GM23248 (cell line): ENCODE data around the gene AGTRAP. TPM values are rescaled to one million over a fixed set of nuclear protein-coding genes. Genes with fewer than 3 reads are reported as not detected.

Experiments used
- DNase-seq: peaks from one replicate; pipeline ENCODE4 v3.0.0-alpha.2; 2015
- H2AFZ ChIP-seq: fragments of 200-600 bp; sonication (generic); 2 replicates; pipeline ENCODE4 v1.6.1; 2016; ENCODE audit warnings: antibody characterized with exemption
- H3F3A ChIP-seq: fragments of 200-600 bp; sonication (generic); 2 replicates; pipeline ENCODE4 v1.6.1; 2016; ENCODE audit warnings: mild to moderate bottlenecking, antibody characterized with exemption, mixed run types; ENCODE audit not compliant: insufficient read depth
- H3K27ac ChIP-seq: fragments of 200-600 bp; sonication (generic); 2 replicates; pipeline ENCODE4 v1.5.1; 2016; ENCODE audit warnings: mild to moderate bottlenecking
- H3K27me3 ChIP-seq: fragments of 200-600 bp; sonication (generic); replicated peaks from 2 replicates; pipeline ENCODE4 v1.6.1; 2016; ENCODE audit warnings: mild to moderate bottlenecking; ENCODE audit not compliant: insufficient read depth
- H3K36me3 ChIP-seq: fragments of 200-600 bp; sonication (generic); 2 replicates; pipeline ENCODE4 v1.6.1; 2016; ENCODE audit warnings: low read depth, mild to moderate bottlenecking
- H3K4me1 ChIP-seq: fragments of 200-600 bp; sonication (generic); 2 replicates; pipeline ENCODE4 v1.6.1; 2016; ENCODE audit warnings: mild to moderate bottlenecking; ENCODE audit not compliant: insufficient read depth
- H3K4me2 ChIP-seq: fragments of 200-600 bp; sonication (generic); one replicate; pipeline ENCODE4 v1.6.1; 2016; ENCODE audit warnings: mild to moderate bottlenecking; ENCODE audit not compliant: unreplicated experiment
- H3K4me3 ChIP-seq: fragments of 200-600 bp; sonication (generic); 2 replicates; pipeline ENCODE4 v1.5.1; 2016; ENCODE audit warnings: mild to moderate bottlenecking
- H3K79me2 ChIP-seq: fragments of 200-600 bp; sonication (generic); 2 replicates; pipeline ENCODE4 v1.6.1; 2016; ENCODE audit warnings: mild to moderate bottlenecking; ENCODE audit not compliant: insufficient read depth
- H3K9ac ChIP-seq: fragments of 200-600 bp; sonication (generic); 2 replicates; pipeline ENCODE4 v1.6.1; 2016; ENCODE audit warnings: mild to moderate bottlenecking
- H3K9me2 ChIP-seq: fragments of 200-600 bp; sonication (generic); 2 replicates; pipeline ENCODE4 v1.6.1; 2016; ENCODE audit warnings: mixed run types, mild to moderate bottlenecking, moderate library complexity; ENCODE audit not compliant: insufficient read depth
- H3K9me3 ChIP-seq: fragments of 200-600 bp; sonication (generic); one replicate; pipeline ENCODE4 v1.6.1; 2017; ENCODE audit warnings: low read depth
- H4K20me1 ChIP-seq: fragments of 200-600 bp; sonication (generic); 2 replicates; pipeline ENCODE4 v1.6.0; 2016; ENCODE audit not compliant: insufficient read depth
- EZH2 ChIP-seq: fragments of 200-600 bp; sonication (generic); IDR thresholded peaks from 2 replicates; pipeline ENCODE4 v1.6.1; 2018; ENCODE audit warnings: antibody characterized with exemption, mild to moderate bottlenecking; ENCODE audit not compliant: insufficient read depth, poor library complexity, severe bottlenecking
- EZH2phosphoT487 ChIP-seq: fragments of 200-600 bp; sonication (generic); IDR thresholded peaks from 2 replicates; pipeline ENCODE4 v1.6.1; 2018; ENCODE audit warnings: antibody characterized with exemption, moderate library complexity, mild to moderate bottlenecking, low read depth; ENCODE audit not compliant: insufficient read depth
- WGBS, 2 experiments: methylation state at CpG; one replicate each; pipeline ENCODE4 v1.1.6; 2015 to 2017; ENCODE audit warnings: low lambda C conversion rate in 2 of 2, low coverage in 1 of 2; ENCODE audit errors: missing lambda C conversion rate in 2 of 2; 5-methylcytosine and 5-hydroxymethylcytosine counted together
- in situ Hi-C: fragments of 300-500 bp; cut with MboI; formaldehyde crosslinking; loops from 2 replicates; pipeline ENCODE4 v1.15.0; 2020
- polyA plus RNA-seq: library from polyadenylated mRNA; unstranded; fragments of >200 nt; fragmentation: Nextera tagmentation; extraction: Ambion mirVana; gene quantifications from 2 replicates; pipeline ENCODE4 v1.2.1, GENCODE V29; 2016
- total RNA-seq: library from RNA; depleted of rRNA; stranded (reverse); fragments of >200 nt; shearing (Covaris generic); gene quantifications from 2 replicates; pipeline ENCODE4 v1.2.3, GENCODE V29; 2014

AGTRAP gene
- total and polyA plus RNA-seq, 2 experiments from 2014 or later: 113 to 121 TPM

- in situ Hi-C loops: no loop called here
- Histone ChIP-seq H3K4me2 (no peak overlapping the region), H3K9me2 (no peaks in the 10 kb centered on the region), H2AFZ (no peak overlapping the region), H3K79me2 (peaks cover 47% of the 10 kb centered on the region), H3K27ac (no peak overlapping the region), H3F3A (peaks cover 11% of the 10 kb centered on the region), H3K9ac (no peak overlapping the region), H3K9me3 (no peaks in the 10 kb centered on the region), H4K20me1 (no peaks in the 10 kb centered on the region), H3K27me3 (no peaks in the 10 kb centered on the region), H3K4me1 (peaks cover 7% of the 10 kb centered on the region; the same call in 1 of the 2 replicates), H3K4me3 (no peak overlapping the region), H3K36me3 (no peaks in the 10 kb centered on the region)
- TF ChIP-seq EZH2phosphoT487 (no peak), EZH2 (no peak)
- 69 to 71% methylated on average over 6 of the region's 6 CpGs for WGBS, 2 experiments
- no peak for DNase-seq
Measured at GRCh38 chr1:11738783-11739182, 2.8 kb downstream of the AGTRAP start.

GRCh38 chr1:11740258-11741192 is 4.6 kb downstream of the AGTRAP start:
- H3K27ac ChIP-seq: no peak overlapping the region
- H3K79me2 ChIP-seq: peaks cover 47% of the 10 kb centered on the region
- 69 to 72% methylated on average over 15 of the region's 15 CpGs for WGBS, 2 experiments
- H3K36me3 ChIP-seq: no peaks in the 10 kb centered on the region
- in situ Hi-C loops: no loop called here
- H3K9ac ChIP-seq: no peak overlapping the region
- H3K4me3 ChIP-seq: no peak overlapping the region
- no peak overlapping the region for H3K4me2 ChIP-seq
- peaks cover 7% of the 10 kb centered on the region; the same call in 1 of the 2 replicates for H3K4me1 ChIP-seq
- no peaks in the 10 kb centered on the region for H3K9me2 ChIP-seq
- no peaks in the 10 kb centered on the region for H4K20me1 ChIP-seq
- H2AFZ ChIP-seq: no peak overlapping the region
- TF ChIP-seq EZH2: no peak
- TF ChIP-seq EZH2phosphoT487: no peak
- H3F3A ChIP-seq: peaks cover 6% of the 10 kb centered on the region
- H3K27me3 ChIP-seq: no peaks in the 10 kb centered on the region
- DNase-seq: no peak
- H3K9me3 ChIP-seq: no peaks in the 10 kb centered on the region

GRCh38 chr1:11741482-11741881 is 5.5 kb downstream of the AGTRAP start:
- 75 to 90% methylated on average over 4 of the region's 4 CpGs for WGBS, 2 experiments
- TF ChIP-seq EZH2: no peak
- no peak for TF ChIP-seq EZH2phosphoT487
- Histone ChIP-seq H3K9ac (no peak overlapping the region), H3F3A (peaks cover 5% of the 10 kb centered on the region), H3K9me2 (no peaks in the 10 kb centered on the region), H3K27me3 (no peaks in the 10 kb centered on the region), H4K20me1 (no peaks in the 10 kb centered on the region), H3K79me2 (peaks cover 47% of the 10 kb centered on the region), H3K27ac (no peak overlapping the region), H3K4me1 (peaks cover 7% of the 10 kb centered on the region; the same call in 1 of the 2 replicates), H3K36me3 (no peaks in the 10 kb centered on the region), H3K4me2 (no peak overlapping the region), H2AFZ (no peak overlapping the region), H3K4me3 (no peak overlapping the region), H3K9me3 (no peaks in the 10 kb centered on the region)
- no peak for DNase-seq
- in situ Hi-C loops: no loop called here

DNA sequence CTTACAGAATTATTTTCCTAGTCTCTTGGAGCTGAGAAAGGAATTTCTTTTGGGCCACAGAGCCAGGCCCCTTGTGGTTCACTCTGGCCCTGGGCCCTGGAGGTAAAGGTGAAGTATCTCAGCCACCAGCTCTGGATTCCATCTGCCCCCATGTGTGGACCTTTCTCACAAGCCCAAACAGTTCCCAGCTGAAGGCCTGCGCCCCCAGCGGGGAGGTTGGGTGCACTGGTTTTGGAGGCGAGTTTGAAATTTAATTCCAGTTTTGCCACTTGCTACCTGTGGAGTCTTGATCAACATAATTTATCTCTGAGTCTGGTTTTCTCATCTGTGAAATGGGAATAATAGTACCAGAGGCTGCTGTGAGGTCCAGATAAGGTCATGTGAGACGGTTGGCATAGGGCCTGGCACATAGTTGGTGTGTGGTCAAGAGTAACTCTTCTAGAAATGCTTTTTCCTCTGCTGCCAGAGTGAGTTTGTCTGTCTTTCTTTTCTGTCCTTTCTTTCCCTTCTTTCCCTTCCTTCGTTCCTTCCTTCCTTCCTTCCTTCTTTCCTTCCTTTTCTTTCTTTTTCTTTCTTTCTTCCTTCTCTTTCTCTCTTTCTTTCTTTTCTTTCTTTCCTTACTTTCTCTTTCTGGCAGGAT is 6.1 kb downstream of the AGTRAP start:
- H3K27ac ChIP-seq: no peak overlapping the region
- peaks cover 4% of the 10 kb centered on the region for H3F3A ChIP-seq
- no peaks in the 10 kb centered on the region for H3K9me3 ChIP-seq
- in situ Hi-C loops: no loop called here
- H4K20me1 ChIP-seq: no peaks in the 10 kb centered on the region
- TF ChIP-seq EZH2: no peak
- TF ChIP-seq EZH2phosphoT487: no peak
- H3K36me3 ChIP-seq: no peaks in the 10 kb centered on the region
- H3K4me2 ChIP-seq: no peak overlapping the region
- no peak for DNase-seq
- H3K79me2 ChIP-seq: peaks cover 47% of the 10 kb centered on the region
- no peaks in the 10 kb centered on the region for H3K27me3 ChIP-seq
- no peaks in the 10 kb centered on the region for H3K9me2 ChIP-seq
- no peak overlapping the region for H3K4me3 ChIP-seq
- no peak overlapping the region for H3K9ac ChIP-seq
- H3K4me1 ChIP-seq: peaks cover 7% of the 10 kb centered on the region; the same call in 1 of the 2 replicates
- no peak overlapping the region for H2AFZ ChIP-seq
- 54 to 79% methylated on average over 5 of the region's 5 CpGs for WGBS, 2 experiments
